ENCODE results near the gene BUB1.

Gene BUB1

DNA sequence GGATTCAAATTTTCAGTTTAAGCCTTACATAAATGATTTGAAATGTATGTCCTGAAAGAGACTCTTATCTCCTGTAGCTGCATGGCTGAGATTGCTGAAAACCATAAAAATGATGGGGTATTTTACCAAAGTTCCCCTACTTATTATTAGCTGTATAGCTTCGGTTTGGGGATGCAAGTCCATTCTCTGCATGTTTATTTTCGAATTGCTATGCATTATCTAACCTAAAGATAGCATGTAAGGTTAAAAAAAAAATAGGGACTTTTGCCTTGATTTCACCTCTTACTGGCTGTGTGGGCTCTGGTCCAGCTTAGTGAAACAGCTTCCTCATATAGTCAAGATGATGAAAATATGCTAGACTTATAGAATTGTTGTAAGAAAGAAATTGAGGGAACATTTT lies 40.5 kb upstream of the BUB1 start:
- TF ChIP-seq, protein P1, sequence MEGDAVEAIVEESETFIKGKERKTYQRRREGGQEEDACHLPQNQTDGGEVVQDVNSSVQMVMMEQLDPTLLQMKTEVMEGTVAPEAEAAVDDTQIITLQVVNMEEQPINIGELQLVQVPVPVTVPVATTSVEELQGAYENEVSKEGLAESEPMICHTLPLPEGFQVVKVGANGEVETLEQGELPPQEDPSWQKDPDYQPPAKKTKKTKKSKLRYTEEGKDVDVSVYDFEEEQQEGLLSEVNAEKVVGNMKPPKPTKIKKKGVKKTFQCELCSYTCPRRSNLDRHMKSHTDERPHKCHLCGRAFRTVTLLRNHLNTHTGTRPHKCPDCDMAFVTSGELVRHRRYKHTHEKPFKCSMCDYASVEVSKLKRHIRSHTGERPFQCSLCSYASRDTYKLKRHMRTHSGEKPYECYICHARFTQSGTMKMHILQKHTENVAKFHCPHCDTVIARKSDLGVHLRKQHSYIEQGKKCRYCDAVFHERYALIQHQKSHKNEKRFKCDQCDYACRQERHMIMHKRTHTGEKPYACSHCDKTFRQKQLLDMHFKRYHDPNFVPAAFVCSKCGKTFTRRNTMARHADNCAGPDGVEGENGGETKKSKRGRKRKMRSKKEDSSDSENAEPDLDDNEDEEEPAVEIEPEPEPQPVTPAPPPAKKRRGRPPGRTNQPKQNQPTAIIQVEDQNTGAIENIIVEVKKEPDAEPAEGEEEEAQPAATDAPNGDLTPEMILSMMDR (conservative IDR thresholded peaks at IDR 0.05; ENCODE audit: low read depth, low read length) = no peak
- no peak overlapping the region for H3K4me3 ChIP-seq (ENCODE audit: low read length)
- no peak for DNase-seq (ENCODE audit: low read depth)

DNA sequence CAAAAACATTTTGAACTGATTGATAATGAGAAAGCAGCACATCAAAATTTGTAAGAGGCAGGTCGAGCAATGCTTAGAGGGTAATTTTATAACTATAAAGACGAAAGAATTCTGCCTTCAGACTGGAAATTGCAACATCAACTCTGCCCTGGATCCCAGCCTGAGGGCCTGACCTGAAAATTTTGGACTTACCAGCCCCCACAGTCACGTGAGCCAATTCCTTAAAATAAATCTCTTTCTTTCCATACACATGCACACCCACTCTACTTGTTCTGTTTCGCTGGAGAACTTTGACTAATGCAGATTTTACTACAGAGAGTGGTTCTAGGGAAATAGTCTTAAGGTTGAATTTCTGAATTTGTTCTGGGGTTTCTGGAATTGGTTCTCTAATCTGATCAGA lies 39.9 kb upstream of the BUB1 start:
- TF ChIP-seq, protein P1 (conservative IDR thresholded peaks at IDR 0.05; ENCODE audit: low read depth, low read length) = no peak
- no peak overlapping the region for H3K4me3 ChIP-seq (ENCODE audit: low read length)

DNA sequence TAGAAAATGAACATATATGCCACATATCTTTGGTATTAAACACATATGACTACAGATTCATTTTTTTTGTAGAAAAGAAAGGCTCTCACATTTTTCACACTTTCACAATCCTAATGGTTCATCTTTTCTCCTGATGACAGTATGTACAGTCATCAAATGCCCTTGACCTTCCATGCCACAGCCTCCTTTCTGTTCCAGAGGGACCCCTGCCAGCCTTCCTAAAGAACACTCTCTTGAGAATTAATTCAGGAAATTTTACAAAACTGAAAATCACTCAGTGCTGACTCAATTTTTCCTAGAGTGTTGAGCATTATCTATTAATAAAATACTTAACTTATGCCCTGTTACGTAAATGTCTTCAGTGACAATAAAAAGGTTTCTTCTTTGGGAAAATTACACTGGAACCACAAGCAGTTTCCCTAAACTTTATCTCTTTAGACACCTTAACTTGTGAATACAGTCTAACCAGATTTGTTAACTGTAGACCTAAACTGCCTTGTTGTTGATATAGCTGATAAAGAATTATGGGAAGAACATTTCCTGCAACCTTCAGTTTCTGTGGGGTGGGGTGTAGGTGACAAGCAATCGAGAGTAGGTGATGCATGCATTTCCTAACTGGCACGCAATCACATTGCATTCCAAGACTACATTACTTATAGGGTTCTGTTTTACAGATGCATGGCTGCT lies 39.2 kb upstream of the BUB1 start:
- TF ChIP-seq, protein P1 (conservative IDR thresholded peaks at IDR 0.05; ENCODE audit: low read depth, low read length) = no peak
- H3K4me3 ChIP-seq (ENCODE audit: low read length) = no peak overlapping the region
- no peak for DNase-seq (ENCODE audit: low read depth)

More for the DNA sequence above, 39.9 kb upstream of the BUB1 start:
- no peak for DNase-seq (ENCODE audit: low read depth)

DNA sequence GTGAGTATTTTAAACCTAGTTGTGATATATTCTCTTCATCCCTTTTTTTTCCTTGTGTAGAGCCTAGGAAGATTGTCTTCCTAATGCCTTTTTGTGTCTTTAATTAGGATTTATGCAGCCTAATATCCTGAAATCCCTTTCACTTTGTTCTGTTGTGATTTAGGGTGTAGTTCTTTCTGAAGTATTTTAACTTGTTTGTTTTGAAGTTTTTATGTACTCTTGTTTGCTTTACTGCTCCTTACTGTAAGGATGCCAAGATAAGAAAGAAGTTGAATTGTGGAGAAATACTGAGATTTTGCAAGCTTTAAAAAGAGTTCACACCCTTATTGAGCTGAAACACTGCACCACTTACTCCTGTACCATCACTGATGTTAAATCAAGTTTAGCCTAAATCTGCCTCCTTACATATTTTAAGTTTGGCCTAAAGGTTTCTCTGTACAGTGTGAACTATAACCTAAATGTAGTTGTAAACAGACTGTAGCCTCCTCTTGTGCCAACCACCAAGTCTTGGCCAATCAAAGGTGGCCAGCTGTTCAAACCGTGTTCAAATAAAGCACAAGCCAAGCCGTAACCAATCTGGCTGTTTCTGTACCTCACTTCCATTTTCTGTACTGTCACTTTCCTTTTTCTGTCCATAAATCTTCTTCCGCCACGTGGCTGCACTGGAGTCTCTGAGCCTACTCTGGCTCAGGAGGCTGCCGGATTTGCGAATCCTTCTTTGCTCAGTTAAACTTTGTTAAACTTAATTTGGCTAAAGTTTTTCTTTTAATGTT lies 36.8 kb upstream of the BUB1 start:
- H3K4me3 ChIP-seq (ENCODE audit: low read length) = no peak overlapping the region
- TF ChIP-seq, protein P1 (conservative IDR thresholded peaks at IDR 0.05; ENCODE audit: low read depth, low read length) = no peak
- no peak for DNase-seq (ENCODE audit: low read depth)

DNA sequence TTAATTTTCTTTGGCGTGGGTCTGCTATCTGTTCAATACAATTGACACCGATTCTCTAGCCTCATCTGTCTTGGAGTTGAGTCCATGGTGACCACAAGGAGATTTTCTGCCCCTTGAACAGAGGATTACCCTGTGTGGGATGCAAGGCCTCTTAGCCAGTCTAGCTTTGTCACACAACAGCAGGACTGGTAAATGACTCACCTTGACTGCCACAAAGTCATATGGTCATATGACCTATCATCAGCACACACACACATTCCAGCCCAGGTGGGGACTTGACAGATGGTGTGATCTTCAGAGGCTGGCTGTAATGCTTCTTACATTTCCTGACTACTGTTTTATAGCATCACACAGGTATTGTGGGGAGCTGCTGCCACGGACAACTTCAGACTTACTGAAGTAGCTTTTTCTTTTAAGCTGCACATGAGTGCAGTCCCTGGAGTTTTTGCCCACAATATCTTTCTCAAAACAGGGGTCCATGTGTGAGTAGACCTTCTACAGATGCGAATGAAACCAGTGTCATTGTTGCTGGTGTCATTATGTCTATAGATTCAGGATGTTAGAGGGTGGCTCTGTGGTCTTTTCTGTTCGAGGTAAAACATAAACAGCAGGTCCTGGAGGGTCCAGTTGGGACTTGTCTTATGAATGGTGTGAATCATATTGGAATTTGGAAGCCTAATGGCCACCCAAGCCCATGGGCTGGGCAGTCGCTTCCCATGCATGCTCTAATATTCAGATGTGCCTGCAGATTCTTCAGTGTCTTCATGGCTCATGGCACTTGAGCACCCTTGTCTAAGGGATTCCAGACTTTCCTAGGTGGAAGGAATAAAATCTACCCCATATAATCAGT lies 35.9 kb upstream of the BUB1 start:
- H3K4me3 ChIP-seq (ENCODE audit: low read length) = no peak overlapping the region
- TF ChIP-seq, protein P1 (conservative IDR thresholded peaks at IDR 0.05; ENCODE audit: low read depth, low read length) = no peak
- DNase-seq (ENCODE audit: low read depth) = no peak

DNA sequence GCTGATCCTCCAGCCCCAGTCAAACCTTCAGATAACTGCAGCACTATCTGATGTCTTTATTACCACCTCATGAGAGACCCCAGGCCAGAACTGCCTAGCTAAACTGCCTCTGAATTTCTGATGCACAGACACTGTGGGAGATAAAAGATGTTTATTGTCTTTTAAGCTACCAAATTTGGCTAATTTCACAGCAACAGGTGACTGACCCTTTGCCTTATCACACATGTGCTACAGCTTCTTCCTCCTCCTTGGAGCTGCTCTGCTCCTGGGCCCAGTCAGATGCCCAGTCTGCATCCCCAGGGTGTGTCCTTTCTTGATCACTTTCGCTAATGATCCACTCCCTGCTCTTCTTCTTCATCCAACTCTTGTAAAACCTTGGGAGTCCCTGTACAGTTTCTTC lies 34.9 kb upstream of the BUB1 start:
- TF ChIP-seq, protein P1 (conservative IDR thresholded peaks at IDR 0.05; ENCODE audit: low read depth, low read length) = no peak
- no peak for DNase-seq (ENCODE audit: low read depth)
- H3K4me3 ChIP-seq (ENCODE audit: low read length) = no peak overlapping the region

Measured in retinal pigment epithelial cell (primary cell).